GM10248 (cell line): ENCODE data around the gene SLC38A3.

Experiments
- CTCF ChIA-PET: fragments of 300-600 bp; sonication (Branson Sonifier 250); formaldehyde crosslinking; extraction: SDS; loops from one replicate; lab custom pipeline; 2021; ENCODE audit warnings: antibody characterized with exemption; lab: Yijun Ruan, JAX
- POLR2A ChIA-PET: fragments of 350-650 bp; sonication (Branson Sonifier 250); formaldehyde crosslinking; extraction: SDS; loops from one replicate; lab custom pipeline; 2020; ENCODE audit warnings: antibody characterized with exemption; lab: Yijun Ruan, JAX
- DNase-seq: peaks from one replicate; pipeline ENCODE4 v3.0.0; 2012; ENCODE audit errors: extremely low spot score
- TF ChIP-seq, protein P1 (sequence below): IDR thresholded peaks from 2 replicates; pipeline ENCODE4 v1.5.1; 2012; ENCODE audit warnings: mild to moderate bottlenecking, low read depth; ENCODE audit errors: extremely low read depth, missing control alignments, control extremely low read depth

SLC38A3 gene

DNA sequence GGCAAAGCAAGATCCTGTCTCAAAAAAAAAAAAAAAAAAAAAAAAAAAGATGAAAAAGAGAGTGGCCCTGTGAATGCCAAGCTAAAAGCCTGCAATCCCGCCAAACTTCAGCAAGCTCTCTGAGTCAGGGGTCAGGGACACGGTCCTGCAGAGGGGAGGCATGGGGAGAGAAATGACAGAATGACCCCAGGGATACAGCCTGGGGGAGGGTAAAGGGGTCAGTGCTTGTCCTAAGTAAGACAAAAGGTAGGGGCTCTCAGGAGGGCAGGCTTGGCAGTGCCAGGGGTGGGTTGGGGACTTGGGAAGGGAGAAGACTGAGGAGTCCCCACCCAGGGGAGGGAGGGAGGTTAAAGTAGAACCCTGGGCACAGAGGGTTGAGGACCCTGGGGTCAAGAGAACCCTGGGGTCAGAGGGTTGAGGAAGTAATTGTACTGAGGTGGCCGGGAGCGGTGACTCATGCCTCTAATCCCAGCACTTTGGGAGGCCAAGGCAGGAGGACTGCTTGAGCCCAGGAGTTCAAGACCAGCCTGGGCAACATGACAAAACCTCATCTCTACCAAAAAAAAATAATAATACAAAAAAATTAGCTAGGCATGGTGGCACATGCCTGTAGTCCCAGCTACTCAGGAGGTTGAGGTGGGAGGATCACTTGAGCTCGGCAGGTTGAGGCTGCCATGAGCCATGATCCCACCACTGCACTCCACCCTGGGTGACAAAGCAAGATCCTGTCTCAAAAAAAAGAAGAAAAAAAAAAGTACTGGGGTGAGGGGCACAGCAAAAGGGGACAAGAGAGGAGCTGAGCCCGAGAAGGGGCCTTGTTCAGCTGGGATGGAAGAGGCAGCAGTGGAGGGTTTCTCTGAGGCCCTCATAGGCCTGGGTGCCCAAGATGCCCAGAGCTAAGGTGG, 58.7 kb downstream of the SLC38A3 start:
- TF ChIP-seq, protein P1, sequence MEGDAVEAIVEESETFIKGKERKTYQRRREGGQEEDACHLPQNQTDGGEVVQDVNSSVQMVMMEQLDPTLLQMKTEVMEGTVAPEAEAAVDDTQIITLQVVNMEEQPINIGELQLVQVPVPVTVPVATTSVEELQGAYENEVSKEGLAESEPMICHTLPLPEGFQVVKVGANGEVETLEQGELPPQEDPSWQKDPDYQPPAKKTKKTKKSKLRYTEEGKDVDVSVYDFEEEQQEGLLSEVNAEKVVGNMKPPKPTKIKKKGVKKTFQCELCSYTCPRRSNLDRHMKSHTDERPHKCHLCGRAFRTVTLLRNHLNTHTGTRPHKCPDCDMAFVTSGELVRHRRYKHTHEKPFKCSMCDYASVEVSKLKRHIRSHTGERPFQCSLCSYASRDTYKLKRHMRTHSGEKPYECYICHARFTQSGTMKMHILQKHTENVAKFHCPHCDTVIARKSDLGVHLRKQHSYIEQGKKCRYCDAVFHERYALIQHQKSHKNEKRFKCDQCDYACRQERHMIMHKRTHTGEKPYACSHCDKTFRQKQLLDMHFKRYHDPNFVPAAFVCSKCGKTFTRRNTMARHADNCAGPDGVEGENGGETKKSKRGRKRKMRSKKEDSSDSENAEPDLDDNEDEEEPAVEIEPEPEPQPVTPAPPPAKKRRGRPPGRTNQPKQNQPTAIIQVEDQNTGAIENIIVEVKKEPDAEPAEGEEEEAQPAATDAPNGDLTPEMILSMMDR = no peak
- ChIA-PET CTCF (interaction anchor here (0.7 to 4.6 kb wide), 8 partner anchors 8 to 71 kb away, joined by 3 to 19 read pairs (median 4); no protein-coding TSS in a partner anchor), POLR2A (interaction anchor here (0.6 to 1.3 kb wide), 4 partner anchors 17 to 1021 kb away, joined by 3 to 5 read pairs (median 4); no protein-coding TSS in a partner anchor)
- no peak for DNase-seq

DNA sequence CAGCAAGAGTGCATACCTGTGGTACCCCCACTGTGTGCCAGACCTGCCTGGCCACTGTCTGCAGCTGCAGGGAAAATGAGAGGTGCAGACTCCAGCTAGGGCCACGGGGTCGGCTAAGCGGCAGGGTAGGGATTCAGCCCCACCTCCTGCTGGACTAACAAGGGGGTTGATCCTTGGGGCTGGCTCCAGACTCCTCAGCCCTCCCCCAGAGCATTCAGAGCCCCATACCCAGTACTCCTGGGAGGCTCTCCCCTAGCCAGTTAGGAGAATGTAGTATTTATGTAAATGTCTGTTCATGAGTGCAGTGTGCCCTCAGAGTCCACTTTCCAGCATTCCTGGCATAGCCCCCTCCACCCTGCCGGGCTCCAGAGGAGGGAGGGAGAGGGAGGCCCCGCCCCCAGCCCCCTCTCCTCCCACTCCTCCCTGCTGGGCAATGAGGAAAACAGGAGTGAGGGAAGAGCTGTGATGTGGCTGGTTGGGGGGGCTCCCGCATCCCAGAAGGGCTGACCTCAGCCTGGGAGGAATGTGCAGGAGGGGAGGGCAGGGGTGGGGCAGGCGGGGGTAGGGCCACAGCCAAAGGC, 59.4 kb downstream of the SLC38A3 start:
- TF ChIP-seq, protein P1 = no peak
- ChIA-PET CTCF (interaction anchor here (1.2 to 4.6 kb wide), 7 partner anchors 7 to 72 kb away, joined by 3 to 19 read pairs (median 5); no protein-coding TSS in a partner anchor), POLR2A (interaction anchor here (0.6 kb wide), 1 partner anchor 38 kb away, joined by 3 read pairs; no protein-coding TSS in a partner anchor)
- no peak for DNase-seq

DNA sequence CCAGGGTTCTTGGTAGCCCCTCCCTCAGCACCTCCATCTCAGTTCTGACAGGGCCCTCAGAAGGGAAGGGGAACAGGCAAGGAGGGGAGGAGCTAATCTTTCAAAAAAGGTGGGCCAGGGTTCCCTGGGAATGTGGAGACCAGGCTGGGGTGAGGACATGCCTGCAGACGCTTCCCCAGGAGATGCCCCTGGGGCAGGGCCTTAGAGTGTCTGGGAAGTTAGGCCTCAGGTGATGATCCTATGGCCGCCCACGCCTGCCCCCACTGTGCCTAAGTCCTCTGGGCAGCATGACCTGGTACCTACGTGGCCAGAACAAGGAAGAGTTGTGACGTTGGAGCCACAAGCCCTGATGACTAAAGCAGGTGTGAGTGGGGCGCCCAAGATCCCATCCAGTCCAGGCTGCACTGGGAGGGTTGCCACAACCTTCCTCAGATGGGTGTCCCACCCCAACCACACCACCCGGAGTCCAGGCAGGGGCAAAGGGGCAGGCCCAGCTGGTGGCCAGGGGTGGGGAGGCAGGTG, 60.0 kb downstream of the SLC38A3 start:
- no peak for DNase-seq
- CTCF ChIA-PET = interaction anchor here (0.7 to 4.6 kb wide), 6 partner anchors 9 to 73 kb away, joined by 3 to 19 read pairs (median 3); no protein-coding TSS in a partner anchor
- TF ChIP-seq, protein P1 = no peak
- POLR2A ChIA-PET = no interaction called here

DNA sequence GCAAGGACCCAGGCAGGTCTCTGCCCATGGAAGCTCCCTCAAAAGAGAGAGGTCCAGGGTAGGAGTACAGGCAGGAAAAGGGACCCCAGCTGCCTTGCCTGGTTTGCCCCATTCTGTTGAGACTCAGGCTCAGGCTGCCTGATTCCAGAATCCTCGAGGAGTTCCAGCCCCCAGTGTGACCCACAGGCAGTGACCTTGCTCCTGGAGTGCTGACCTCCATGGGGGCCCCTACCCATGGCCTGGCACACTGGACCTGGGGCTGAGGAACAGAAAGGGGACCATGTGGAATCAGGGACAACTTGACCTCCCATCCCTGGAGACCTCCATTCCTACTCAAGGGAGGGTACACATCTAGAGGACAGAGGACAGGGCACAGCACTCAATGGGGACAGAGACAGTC, 60.5 kb downstream of the SLC38A3 start:
- no peak for DNase-seq
- ChIA-PET POLR2A (no interaction called here), CTCF (interaction anchor here (0.7 to 4.6 kb wide), 7 partner anchors 9 to 75 kb away, joined by 3 to 19 read pairs (median 3); partner anchors contain the start of gene GNAT1)
- TF ChIP-seq, protein P1 = no peak

DNA sequence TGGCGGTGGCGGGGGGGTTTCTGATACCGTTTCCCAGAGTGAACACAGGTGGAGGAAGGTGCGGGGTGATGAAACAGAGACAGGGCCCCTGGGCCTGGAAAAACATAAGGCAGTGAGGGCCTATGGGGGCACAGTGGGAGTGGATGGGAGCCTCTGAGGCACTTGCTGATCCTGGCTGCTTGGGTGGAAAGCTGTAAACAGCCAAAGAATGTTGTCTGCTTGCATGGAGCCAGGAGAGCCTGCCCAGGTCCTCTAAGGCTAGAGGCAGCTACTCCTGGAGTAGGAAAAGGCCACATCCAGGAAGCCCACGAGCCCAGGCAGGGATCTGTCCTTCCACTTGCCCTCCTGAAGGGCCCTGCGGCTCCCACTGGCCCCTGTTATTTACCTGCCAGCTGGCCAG, 60.9 kb downstream of the SLC38A3 start:
- no peak for DNase-seq
- ChIA-PET POLR2A (no interaction called here), CTCF (interaction anchor here (0.7 to 4.6 kb wide), 8 partner anchors 8 to 75 kb away, joined by 3 to 19 read pairs (median 3); partner anchors contain the start of gene GNAT1)
- TF ChIP-seq, protein P1 = no peak

DNA sequence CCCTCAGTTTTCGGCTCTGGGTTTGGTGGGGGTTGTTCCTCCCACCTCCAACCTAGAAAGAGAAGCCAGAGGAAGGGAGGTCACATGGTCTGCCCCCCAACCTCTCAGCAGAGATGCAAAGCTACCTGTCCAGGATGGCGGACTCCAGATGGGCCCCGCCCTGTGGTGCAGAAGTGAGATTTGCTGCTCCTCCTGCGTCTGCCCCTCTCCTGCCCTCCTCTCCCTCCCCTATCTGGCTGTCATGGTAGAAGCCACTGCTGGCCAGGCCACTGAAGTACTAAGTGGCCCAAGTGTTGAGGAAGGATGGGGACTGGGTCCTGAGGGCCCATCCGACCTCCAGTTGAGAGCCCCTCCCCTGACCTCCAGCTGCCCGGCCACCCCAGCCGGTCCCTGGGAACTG, 61.8 kb downstream of the SLC38A3 start:
- ChIA-PET CTCF (interaction anchor here (1.1 to 4.6 kb wide), 8 partner anchors 8 to 147 kb away, joined by 3 to 19 read pairs (median 4); partner anchors contain the start of genes GNAI2 and GNAT1), POLR2A (no interaction called here)
- DNase-seq = no peak
- TF ChIP-seq, protein P1 = no peak
